SK-N-SH treated with all-trans-retinoic acid at 6 μM for 48 hours (cell line): ENCODE results near the gene MRPL19.

Experiments
- ATAC-seq: fragments of 200-7000 bp; cut with Tn5 transposase; 3 replicates; pipeline ENCODE4 v1.9.1; 2020; ENCODE audit warnings: mild to moderate bottlenecking, moderate library complexity
- ARNTL ChIP-seq: fragments of 450-650 bp; formaldehyde crosslinking; IDR thresholded peaks from 2 replicates; pipeline ENCODE4 v1.5.0; 2020; ENCODE audit warnings: low read depth, mild to moderate bottlenecking, moderate library complexity, borderline replicate concordance
- CSDC2 ChIP-seq: fragments of 250-450 bp; sonication (Bioruptor Pico); IDR thresholded peaks from 2 replicates; pipeline ENCODE4 v1.5.0; 2020; ENCODE audit warnings: mild to moderate bottlenecking, moderate library complexity
- ESRRG ChIP-seq: fragments of 250-450 bp; sonication (Bioruptor Pico); IDR thresholded peaks from 2 replicates; pipeline ENCODE4 v1.6.1; 2021; ENCODE audit warnings: mild to moderate bottlenecking
- GLIS3 ChIP-seq: fragments of 250-450 bp; sonication (Bioruptor Pico); IDR thresholded peaks from 2 replicates; pipeline ENCODE4 v1.5.0; 2020; ENCODE audit warnings: mild to moderate bottlenecking, moderate library complexity
- ISL1 ChIP-seq: fragments of 250-450 bp; sonication (Bioruptor Pico); IDR thresholded peaks from 2 replicates; pipeline ENCODE4 v2.1.2; 2022; ENCODE audit warnings: mild to moderate bottlenecking, moderate library complexity
- OSR1 ChIP-seq: fragments of 250-450 bp; sonication (Bioruptor Pico); IDR thresholded peaks from 2 replicates; pipeline ENCODE4 v1.8.0; 2022; ENCODE audit warnings: moderate library complexity, mild to moderate bottlenecking, inconsistent platforms
- PPARA ChIP-seq: fragments of 250-450 bp; sonication (Bioruptor Pico); IDR thresholded peaks from 2 replicates; pipeline ENCODE4 v1.5.0; 2020; ENCODE audit warnings: mild to moderate bottlenecking, borderline replicate concordance
- RARB ChIP-seq: fragments of 250-450 bp; sonication (Bioruptor Pico); IDR thresholded peaks from 2 replicates; pipeline ENCODE4 v1.8.0; 2021; ENCODE audit warnings: mild to moderate bottlenecking, moderate library complexity
- SNAI2 ChIP-seq: fragments of 250-450 bp; sonication (Bioruptor Pico); IDR thresholded peaks from 2 replicates; pipeline ENCODE4 v1.5.0; 2020; ENCODE audit warnings: mild to moderate bottlenecking, moderate library complexity
- TCF4 ChIP-seq: fragments of 250-450 bp; sonication (Bioruptor Pico); IDR thresholded peaks from 2 replicates; pipeline ENCODE4 v1.8.0; 2021; ENCODE audit warnings: mild to moderate bottlenecking, moderate library complexity, borderline replicate concordance
- ZC3H10 ChIP-seq: fragments of 250-450 bp; sonication (Bioruptor Pico); IDR thresholded peaks from 2 replicates; pipeline ENCODE4 v1.5.1; 2021; ENCODE audit warnings: mild to moderate bottlenecking, moderate library complexity
- ZFP3 ChIP-seq: fragments of 250-450 bp; sonication (Bioruptor Pico); IDR thresholded peaks from 2 replicates; pipeline ENCODE4 v1.5.0; 2020; ENCODE audit warnings: mild to moderate bottlenecking, moderate library complexity
- ZFP30 ChIP-seq: fragments of 450-650 bp; formaldehyde crosslinking; IDR thresholded peaks from 2 replicates; pipeline ENCODE4 v1.5.0; 2022; ENCODE audit warnings: mild to moderate bottlenecking, moderate library complexity
- ZNF565 ChIP-seq: fragments of 450-650 bp; formaldehyde crosslinking; conservative IDR thresholded peaks from 2 replicates; pipeline ENCODE4 v1.5.0; 2020; ENCODE audit warnings: low read depth, mild to moderate bottlenecking, moderate library complexity
- ZNF70 ChIP-seq: fragments of 450-650 bp; formaldehyde crosslinking; IDR thresholded peaks from 2 replicates; pipeline ENCODE4 v1.5.0; 2020; ENCODE audit warnings: mild to moderate bottlenecking, moderate library complexity
- ZNF8 ChIP-seq: fragments of 450-650 bp; formaldehyde crosslinking; IDR thresholded peaks from 2 replicates; pipeline ENCODE4 v1.5.0; 2020; ENCODE audit warnings: mild to moderate bottlenecking, moderate library complexity
- TF ChIP-seq, protein P1 (sequence below): fragments of 250-450 bp; sonication (Bioruptor Pico); IDR thresholded peaks from 2 replicates; pipeline ENCODE4 v1.8.0; 2020; ENCODE audit warnings: mild to moderate bottlenecking, moderate library complexity, borderline replicate concordance
- TF ChIP-seq, protein P2 (sequence below): fragments of 250-450 bp; sonication (Bioruptor Pico); IDR thresholded peaks from 2 replicates; pipeline ENCODE4 v1.5.0; 2020; ENCODE audit warnings: mild to moderate bottlenecking, moderate library complexity
- TF ChIP-seq, protein P3 (sequence below): fragments of 250-450 bp; sonication (Bioruptor Pico); IDR thresholded peaks from 2 replicates; pipeline ENCODE4 v1.8.0; 2021; ENCODE audit warnings: low read depth, mild to moderate bottlenecking, moderate library complexity, borderline replicate concordance
- TF ChIP-seq, protein P4 (sequence below): fragments of 250-450 bp; sonication (Bioruptor Pico); IDR thresholded peaks from 2 replicates; pipeline ENCODE4 v1.5.1; 2021; ENCODE audit warnings: mild to moderate bottlenecking, moderate library complexity
- TF ChIP-seq, protein P5 (sequence below): fragments of 250-450 bp; sonication (Bioruptor Pico); IDR thresholded peaks from 2 replicates; pipeline ENCODE4 v1.5.1; 2020; ENCODE audit warnings: low read depth, mild to moderate bottlenecking, moderate library complexity

The MRPL19 gene

DNA sequence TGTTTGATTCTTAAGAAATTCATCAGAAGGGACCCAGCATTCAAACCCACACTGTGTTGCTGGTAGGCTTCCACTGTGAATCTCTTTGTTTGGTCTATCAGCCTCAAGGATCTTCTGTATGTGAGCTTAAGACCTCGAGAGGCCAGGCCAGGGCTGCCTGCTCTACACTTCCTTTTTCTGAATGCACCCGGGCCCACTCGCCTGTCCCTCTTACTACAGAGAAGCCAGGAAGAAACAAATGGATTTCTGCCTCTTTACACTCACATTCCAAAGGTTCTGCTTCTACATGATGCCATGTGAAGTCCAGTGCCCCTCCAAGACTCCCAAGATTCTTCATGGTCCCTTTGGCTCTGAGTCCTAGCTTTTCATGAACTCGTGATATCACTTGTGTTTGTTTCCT, 25.4 kb upstream of the MRPL19 start:
- TF ChIP-seq ZNF565 (CRISPR knock-in tag), result no peak
- no peak for TF ChIP-seq GLIS3
- no peak for TF ChIP-seq ZNF8 (CRISPR knock-in tag)
- TF ChIP-seq RARB (CRISPR knock-in tag), result no peak
- TF ChIP-seq, protein P1, sequence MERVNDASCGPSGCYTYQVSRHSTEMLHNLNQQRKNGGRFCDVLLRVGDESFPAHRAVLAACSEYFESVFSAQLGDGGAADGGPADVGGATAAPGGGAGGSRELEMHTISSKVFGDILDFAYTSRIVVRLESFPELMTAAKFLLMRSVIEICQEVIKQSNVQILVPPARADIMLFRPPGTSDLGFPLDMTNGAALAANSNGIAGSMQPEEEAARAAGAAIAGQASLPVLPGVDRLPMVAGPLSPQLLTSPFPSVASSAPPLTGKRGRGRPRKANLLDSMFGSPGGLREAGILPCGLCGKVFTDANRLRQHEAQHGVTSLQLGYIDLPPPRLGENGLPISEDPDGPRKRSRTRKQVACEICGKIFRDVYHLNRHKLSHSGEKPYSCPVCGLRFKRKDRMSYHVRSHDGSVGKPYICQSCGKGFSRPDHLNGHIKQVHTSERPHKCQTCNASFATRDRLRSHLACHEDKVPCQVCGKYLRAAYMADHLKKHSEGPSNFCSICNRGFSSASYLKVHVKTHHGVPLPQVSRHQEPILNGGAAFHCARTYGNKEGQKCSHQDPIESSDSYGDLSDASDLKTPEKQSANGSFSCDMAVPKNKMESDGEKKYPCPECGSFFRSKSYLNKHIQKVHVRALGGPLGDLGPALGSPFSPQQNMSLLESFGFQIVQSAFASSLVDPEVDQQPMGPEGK (CRISPR knock-in tag), result no peak
- TF ChIP-seq PPARA, result no peak
- no peak for ATAC-seq

DNA sequence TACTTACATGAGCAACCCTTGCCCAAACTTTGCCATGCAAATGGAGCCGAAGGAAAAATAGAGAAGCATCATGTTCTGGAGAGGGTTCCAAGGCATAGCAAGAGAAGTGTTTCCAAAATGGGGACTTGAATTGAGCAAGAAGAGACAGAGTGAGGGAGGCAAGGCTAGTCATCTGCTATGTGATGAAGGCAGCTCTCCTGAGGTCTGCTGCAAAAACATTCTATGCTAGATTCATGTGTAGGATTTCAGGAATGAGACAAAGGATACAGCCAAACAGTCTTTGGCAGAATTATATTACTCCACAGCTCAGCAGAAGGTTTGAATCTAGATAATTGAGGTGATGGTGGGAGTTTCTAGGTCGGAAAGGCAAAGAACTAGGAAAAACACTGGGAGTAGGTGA, 24.1 kb upstream of the MRPL19 start:
- TF ChIP-seq ZC3H10 (CRISPR knock-in tag), result no peak
- TF ChIP-seq, protein P2, sequence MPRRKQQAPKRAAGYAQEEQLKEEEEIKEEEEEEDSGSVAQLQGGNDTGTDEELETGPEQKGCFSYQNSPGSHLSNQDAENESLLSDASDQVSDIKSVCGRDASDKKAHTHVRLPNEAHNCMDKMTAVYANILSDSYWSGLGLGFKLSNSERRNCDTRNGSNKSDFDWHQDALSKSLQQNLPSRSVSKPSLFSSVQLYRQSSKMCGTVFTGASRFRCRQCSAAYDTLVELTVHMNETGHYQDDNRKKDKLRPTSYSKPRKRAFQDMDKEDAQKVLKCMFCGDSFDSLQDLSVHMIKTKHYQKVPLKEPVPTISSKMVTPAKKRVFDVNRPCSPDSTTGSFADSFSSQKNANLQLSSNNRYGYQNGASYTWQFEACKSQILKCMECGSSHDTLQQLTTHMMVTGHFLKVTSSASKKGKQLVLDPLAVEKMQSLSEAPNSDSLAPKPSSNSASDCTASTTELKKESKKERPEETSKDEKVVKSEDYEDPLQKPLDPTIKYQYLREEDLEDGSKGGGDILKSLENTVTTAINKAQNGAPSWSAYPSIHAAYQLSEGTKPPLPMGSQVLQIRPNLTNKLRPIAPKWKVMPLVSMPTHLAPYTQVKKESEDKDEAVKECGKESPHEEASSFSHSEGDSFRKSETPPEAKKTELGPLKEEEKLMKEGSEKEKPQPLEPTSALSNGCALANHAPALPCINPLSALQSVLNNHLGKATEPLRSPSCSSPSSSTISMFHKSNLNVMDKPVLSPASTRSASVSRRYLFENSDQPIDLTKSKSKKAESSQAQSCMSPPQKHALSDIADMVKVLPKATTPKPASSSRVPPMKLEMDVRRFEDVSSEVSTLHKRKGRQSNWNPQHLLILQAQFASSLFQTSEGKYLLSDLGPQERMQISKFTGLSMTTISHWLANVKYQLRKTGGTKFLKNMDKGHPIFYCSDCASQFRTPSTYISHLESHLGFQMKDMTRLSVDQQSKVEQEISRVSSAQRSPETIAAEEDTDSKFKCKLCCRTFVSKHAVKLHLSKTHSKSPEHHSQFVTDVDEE (CRISPR knock-in tag), result no peak
- TF ChIP-seq OSR1 (CRISPR knock-in tag), result no peak
- no peak for TF ChIP-seq TCF4 (CRISPR knock-in tag)
- TF ChIP-seq ZNF70 (CRISPR knock-in tag), result no peak
- no peak for TF ChIP-seq ZFP3 (CRISPR knock-in tag)
- TF ChIP-seq RARB (CRISPR knock-in tag), result no peak
- TF ChIP-seq ZNF8 (CRISPR knock-in tag), result no peak
- no peak for TF ChIP-seq ESRRG
- no peak for TF ChIP-seq ZFP30 (CRISPR knock-in tag)
- TF ChIP-seq ZNF565 (CRISPR knock-in tag), result no peak
- TF ChIP-seq ARNTL (CRISPR knock-in tag), result no peak
- no peak for TF ChIP-seq SNAI2 (CRISPR knock-in tag)
- TF ChIP-seq, protein P3, sequence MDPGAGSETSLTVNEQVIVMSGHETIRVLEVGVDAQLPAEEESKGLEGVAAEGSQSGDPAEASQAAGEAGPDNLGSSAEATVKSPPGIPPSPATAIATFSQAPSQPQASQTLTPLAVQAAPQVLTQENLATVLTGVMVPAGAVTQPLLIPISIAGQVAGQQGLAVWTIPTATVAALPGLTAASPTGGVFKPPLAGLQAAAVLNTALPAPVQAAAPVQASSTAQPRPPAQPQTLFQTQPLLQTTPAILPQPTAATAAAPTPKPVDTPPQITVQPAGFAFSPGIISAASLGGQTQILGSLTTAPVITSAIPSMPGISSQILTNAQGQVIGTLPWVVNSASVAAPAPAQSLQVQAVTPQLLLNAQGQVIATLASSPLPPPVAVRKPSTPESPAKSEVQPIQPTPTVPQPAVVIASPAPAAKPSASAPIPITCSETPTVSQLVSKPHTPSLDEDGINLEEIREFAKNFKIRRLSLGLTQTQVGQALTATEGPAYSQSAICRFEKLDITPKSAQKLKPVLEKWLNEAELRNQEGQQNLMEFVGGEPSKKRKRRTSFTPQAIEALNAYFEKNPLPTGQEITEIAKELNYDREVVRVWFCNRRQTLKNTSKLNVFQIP, result no peak
- TF ChIP-seq PPARA, result no peak
- TF ChIP-seq, protein P4, sequence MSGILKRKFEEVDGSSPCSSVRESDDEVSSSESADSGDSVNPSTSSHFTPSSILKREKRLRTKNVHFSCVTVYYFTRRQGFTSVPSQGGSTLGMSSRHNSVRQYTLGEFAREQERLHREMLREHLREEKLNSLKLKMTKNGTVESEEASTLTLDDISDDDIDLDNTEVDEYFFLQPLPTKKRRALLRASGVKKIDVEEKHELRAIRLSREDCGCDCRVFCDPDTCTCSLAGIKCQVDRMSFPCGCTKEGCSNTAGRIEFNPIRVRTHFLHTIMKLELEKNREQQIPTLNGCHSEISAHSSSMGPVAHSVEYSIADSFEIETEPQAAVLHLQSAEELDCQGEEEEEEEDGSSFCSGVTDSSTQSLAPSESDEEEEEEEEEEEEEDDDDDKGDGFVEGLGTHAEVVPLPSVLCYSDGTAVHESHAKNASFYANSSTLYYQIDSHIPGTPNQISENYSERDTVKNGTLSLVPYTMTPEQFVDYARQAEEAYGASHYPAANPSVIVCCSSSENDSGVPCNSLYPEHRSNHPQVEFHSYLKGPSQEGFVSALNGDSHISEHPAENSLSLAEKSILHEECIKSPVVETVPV, result no peak
- TF ChIP-seq, protein P5, sequence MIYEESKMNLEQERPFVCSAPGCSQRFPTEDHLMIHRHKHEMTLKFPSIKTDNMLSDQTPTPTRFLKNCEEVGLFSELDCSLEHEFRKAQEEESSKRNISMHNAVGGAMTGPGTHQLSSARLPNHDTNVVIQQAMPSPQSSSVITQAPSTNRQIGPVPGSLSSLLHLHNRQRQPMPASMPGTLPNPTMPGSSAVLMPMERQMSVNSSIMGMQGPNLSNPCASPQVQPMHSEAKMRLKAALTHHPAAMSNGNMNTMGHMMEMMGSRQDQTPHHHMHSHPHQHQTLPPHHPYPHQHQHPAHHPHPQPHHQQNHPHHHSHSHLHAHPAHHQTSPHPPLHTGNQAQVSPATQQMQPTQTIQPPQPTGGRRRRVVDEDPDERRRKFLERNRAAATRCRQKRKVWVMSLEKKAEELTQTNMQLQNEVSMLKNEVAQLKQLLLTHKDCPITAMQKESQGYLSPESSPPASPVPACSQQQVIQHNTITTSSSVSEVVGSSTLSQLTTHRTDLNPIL (CRISPR knock-in tag), result no peak
- no peak for TF ChIP-seq CSDC2
- no peak for TF ChIP-seq ISL1
- ATAC-seq, result no peak

DNA sequence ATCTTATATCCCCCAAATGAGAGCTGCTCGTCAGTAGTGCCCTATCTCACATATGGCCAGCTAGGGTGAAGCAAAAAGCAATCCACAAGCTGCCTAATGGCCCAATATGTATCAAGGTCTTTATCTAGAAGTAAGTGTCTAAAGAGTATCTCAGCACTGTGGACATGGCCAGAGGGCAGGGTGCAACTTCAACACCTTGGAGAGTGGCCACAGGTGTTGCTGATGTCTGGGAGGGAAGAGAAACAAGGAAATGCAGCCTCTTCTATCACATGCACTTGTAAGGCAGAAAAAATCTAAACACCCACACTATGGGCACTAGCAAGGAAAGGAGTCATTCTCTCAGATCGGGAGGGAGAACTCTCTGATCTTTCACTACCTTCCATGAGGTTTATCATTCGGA, 23.7 kb upstream of the MRPL19 start:
- TF ChIP-seq SNAI2 (CRISPR knock-in tag) (no peak), ARNTL (CRISPR knock-in tag) (no peak)
- TF ChIP-seq, all 23 proteins: peak for 0
- no peak for ATAC-seq
